H1 (cell line): Measurements from ENCODE around the gene FAM241A. TPM values are rescaled to one million over a fixed set of nuclear protein-coding genes. Genes with fewer than 3 reads are reported as not detected.

ENCODE experiments used
- CTCF ChIA-PET: fragments of 300-600 bp; sonication (Branson Sonifier 250); formaldehyde crosslinking; loops from one replicate; lab custom pipeline; 2021; ENCODE audit not compliant: partially characterized antibody; lab: Charles Lee
- POLR2A ChIA-PET: fragments of 300-600 bp; sonication (Branson Sonifier 250); formaldehyde crosslinking; loops from one replicate; lab custom pipeline; 2021; ENCODE audit warnings: inconsistent platforms; ENCODE audit not compliant: partially characterized antibody; lab: Charles Lee
- DNase-seq, 2 experiments: peaks; one replicate each; pipeline versions ENCODE4 v3.0.0 to v3.0.0-alpha.2; 2010 to 2022; ENCODE audit warnings: low spot score in 2 of 2, low read depth in 1 of 2, mixed read lengths in 1 of 2
- FAIRE-seq: peaks from 2 replicates; lab custom pipeline; 2011; peaks lifted over from hg19 to GRCh38; lab: Jason Lieb, UNC
- H2AFZ ChIP-seq: 2 replicates; pipeline ENCODE4 v1.8.1; 2012; ENCODE audit warnings: low read length, inconsistent platforms
- H2AK5ac ChIP-seq: 2 replicates; pipeline ENCODE4 v1.6.1; 2013; ENCODE audit warnings: low read depth, low read length
- H2BK120ac ChIP-seq: replicated peaks from 2 replicates; pipeline ENCODE3; 2013; ENCODE audit warnings: low read depth, low read length, inconsistent platforms
- H2BK12ac ChIP-seq: 2 replicates; pipeline ENCODE4 v1.6.1; 2013; ENCODE audit warnings: low read depth, low read length
- H2BK15ac ChIP-seq: 2 replicates; pipeline ENCODE4 v1.6.1; 2013; ENCODE audit warnings: low read length
- H2BK20ac ChIP-seq: 2 replicates; pipeline ENCODE4 v1.6.1; 2013; ENCODE audit warnings: low read length
- H2BK5ac ChIP-seq: 2 replicates; pipeline ENCODE4 v1.6.1; 2013; ENCODE audit warnings: low read depth, low read length
- H3K14ac ChIP-seq: 2 replicates; pipeline ENCODE4 v1.6.1; 2013; ENCODE audit warnings: inconsistent platforms; ENCODE audit not compliant: insufficient read length
- H3K18ac ChIP-seq: 2 replicates; pipeline ENCODE4 v1.6.1; 2013; ENCODE audit warnings: low read length; ENCODE audit errors: extremely low read depth
- H3K23ac ChIP-seq: 2 replicates; pipeline ENCODE4 v1.6.1; 2013; ENCODE audit warnings: inconsistent platforms; ENCODE audit not compliant: insufficient read length
- H3K23me2 ChIP-seq: 2 replicates; pipeline ENCODE4 v1.6.1; 2013; ENCODE audit warnings: low read depth, low read length
- H3K27ac ChIP-seq: 2 replicates; pipeline ENCODE4 v1.6.1; 2011; ENCODE audit warnings: low read depth, low read length, inconsistent platforms
- H3K27me3 ChIP-seq, 4 experiments: replicated peaks in 1 of 4; 1 replicate in 1 of 4; 2 replicates in 3 of 4; pipeline versions ENCODE4 v1.6.1 to v1.8.1; 2011 to 2013; ENCODE audit warnings: low read length in 3 of 4, mild to moderate bottlenecking in 3 of 4, inconsistent platforms in 2 of 4, mixed read lengths in 2 of 4, moderate library complexity in 1 of 4; ENCODE audit not compliant: control insufficient read depth in 3 of 4, insufficient read depth in 3 of 4; ENCODE audit errors: extremely low read depth in 1 of 4
- H3K36me3 ChIP-seq, 4 experiments: 2 replicates each; pipeline versions ENCODE4 v1.6.1 to v1.8.1; 2011 to 2013; ENCODE audit warnings: mild to moderate bottlenecking in 4 of 4, low read length in 3 of 4, moderate library complexity in 2 of 4, control low read depth in 1 of 4, inconsistent platforms in 1 of 4; ENCODE audit not compliant: insufficient read depth in 4 of 4, control insufficient read depth in 2 of 4
- H3K4ac ChIP-seq: replicated peaks from 2 replicates; pipeline ENCODE3; 2013; ENCODE audit warnings: low read length, low read depth, mixed read lengths, inconsistent platforms; ENCODE audit not compliant: insufficient read length
- H3K4me1 ChIP-seq, 4 experiments: replicated peaks in 1 of 4; 1 replicate in 1 of 4; 2 replicates in 3 of 4; pipeline versions ENCODE4 v1.6.1 to v1.8.1; 2011 to 2013; ENCODE audit warnings: low read length in 3 of 4, inconsistent platforms in 2 of 4, mixed read lengths in 1 of 4; ENCODE audit not compliant: insufficient read depth in 4 of 4, control insufficient read depth in 3 of 4
- H3K4me2 ChIP-seq, 2 experiments: 2 replicates each; pipeline versions ENCODE4 v1.6.1 to v1.8.1; 2011 to 2013; ENCODE audit warnings: low read depth in 2 of 2, low read length in 2 of 2, control low read depth in 1 of 2, inconsistent platforms in 1 of 2, mild to moderate bottlenecking in 1 of 2; ENCODE audit not compliant: insufficient read depth in 1 of 2
- H3K4me3 ChIP-seq, 4 experiments: fragments of 200-600, 300-600 bp in 1 of 4; sonication (generic), shearing (Covaris generic), sonication (Bioruptor Twin) in 1 of 4; 2 replicates each; pipeline versions ENCODE4 v1.5.1 to v1.8.1; 2011 to 2016; ENCODE audit warnings: low read length in 4 of 4, low read depth in 3 of 4, control low read depth in 2 of 4, inconsistent platforms in 2 of 4, mild to moderate bottlenecking in 2 of 4, mixed read lengths in 1 of 4, moderate library complexity in 1 of 4; ENCODE audit not compliant: insufficient read depth in 2 of 4; ENCODE audit errors: extremely low read depth in 1 of 4
- H3K56ac ChIP-seq: replicated peaks from 2 replicates; pipeline ENCODE3; 2013; ENCODE audit warnings: low read depth, mild to moderate bottlenecking, mixed read lengths, low read length, inconsistent platforms; ENCODE audit not compliant: insufficient read length
- H3K79me1 ChIP-seq: 2 replicates; pipeline ENCODE4 v1.6.1; 2013; ENCODE audit warnings: low read depth, low read length, control low read depth
- H3K79me2 ChIP-seq, 2 experiments: 2 replicates each; pipeline versions ENCODE4 v1.6.1 to v1.8.1; 2012 to 2013; ENCODE audit warnings: low read length in 2 of 2, mild to moderate bottlenecking in 2 of 2, inconsistent platforms in 1 of 2; ENCODE audit not compliant: insufficient read depth in 2 of 2, control insufficient read depth in 1 of 2
- H3K9ac ChIP-seq, 4 experiments: replicated peaks in 1 of 4; 1 replicate in 1 of 4; 2 replicates in 3 of 4; pipeline versions ENCODE4 v1.6.1 to v1.8.1; 2011 to 2013; ENCODE audit warnings: low read depth in 3 of 4, low read length in 3 of 4, control low read depth in 2 of 4, mild to moderate bottlenecking in 2 of 4, moderate library complexity in 2 of 4, inconsistent platforms in 1 of 4; ENCODE audit errors: extremely low read depth in 1 of 4
- H3K9me3 ChIP-seq, 2 experiments: 2 replicates each; pipeline versions ENCODE4 v1.6.1 to v1.8.1; 2012 to 2013; ENCODE audit warnings: mild to moderate bottlenecking in 2 of 2, moderate library complexity in 2 of 2, control low read depth in 1 of 2, inconsistent platforms in 1 of 2, low read depth in 1 of 2, low read length in 1 of 2, mixed read lengths in 1 of 2; ENCODE audit not compliant: insufficient read depth in 2 of 2
- H4K20me1 ChIP-seq, 2 experiments: replicated peaks in 1 of 2; 2 replicates each; pipeline versions ENCODE3 to v1.8.1; 2011 to 2013; ENCODE audit warnings: inconsistent platforms in 2 of 2, low read length in 2 of 2, mild to moderate bottlenecking in 1 of 2; ENCODE audit not compliant: insufficient read depth in 2 of 2, control insufficient read depth in 1 of 2
- H4K5ac ChIP-seq: 2 replicates; pipeline ENCODE4 v1.6.1; 2013; ENCODE audit warnings: low read length, low read depth, mixed read lengths, inconsistent platforms; ENCODE audit not compliant: insufficient read length
- H4K8ac ChIP-seq: 2 replicates; pipeline ENCODE4 v1.8.0; 2013; ENCODE audit warnings: mild to moderate bottlenecking, moderate library complexity, low read length, inconsistent platforms; ENCODE audit not compliant: insufficient read depth; ENCODE audit errors: extremely low read depth
- H4K91ac ChIP-seq: replicated peaks from 2 replicates; pipeline ENCODE3; 2013; ENCODE audit warnings: low read length, mixed read lengths, inconsistent platforms; ENCODE audit not compliant: insufficient read length
- CEBPB ChIP-seq: IDR thresholded peaks from 2 replicates; pipeline ENCODE4 v1.6.1; 2012; ENCODE audit warnings: low read depth, low read length
- CHD1 ChIP-seq: IDR thresholded peaks from 2 replicates; pipeline ENCODE4 v1.6.1; 2012; ENCODE audit warnings: low read depth, low read length, improper control_type of control experiment
- CHD2 ChIP-seq: IDR thresholded peaks from 2 replicates; pipeline ENCODE4 v1.6.1; 2012; ENCODE audit warnings: low read length, improper control_type of control experiment
- CREB1 ChIP-seq: IDR thresholded peaks from 2 replicates; pipeline ENCODE4 v1.6.1; 2012; ENCODE audit warnings: inconsistent platforms
- EGR1 ChIP-seq: IDR thresholded peaks from 2 replicates; pipeline ENCODE4 v1.6.1; 2011; ENCODE audit warnings: low read depth, low read length, borderline replicate concordance
- EZH2 ChIP-seq: fragments of 200-600 bp; sonication (generic); IDR thresholded peaks from 2 replicates; pipeline ENCODE4 v1.7.1; 2012; ENCODE audit warnings: low read depth, mild to moderate bottlenecking, moderate library complexity, low read length, inconsistent platforms; ENCODE audit not compliant: severe bottlenecking
- HDAC2 ChIP-seq, 2 experiments: fragments of 300-600 bp in 1 of 2; sonication (generic) in 1 of 2; IDR thresholded peaks; 2 replicates each; pipeline ENCODE4 v1.6.1; 2011 to 2012; ENCODE audit warnings: low read depth in 2 of 2, low read length in 2 of 2, mild to moderate bottlenecking in 2 of 2, moderate library complexity in 2 of 2, borderline replicate concordance in 1 of 2, inconsistent platforms in 1 of 2
- NANOG ChIP-seq: IDR thresholded peaks from 2 replicates; pipeline ENCODE4 v1.6.1; 2011; ENCODE audit warnings: low read length, low read depth, mild to moderate bottlenecking, inconsistent platforms; ENCODE audit not compliant: insufficient read depth, poor library complexity, severe bottlenecking
- NRF1 ChIP-seq: IDR thresholded peaks from 2 replicates; pipeline ENCODE4 v1.6.1; 2011; ENCODE audit warnings: mild to moderate bottlenecking, low read depth, low read length, improper control_type of control experiment
- POU5F1 ChIP-seq: IDR thresholded peaks from 2 replicates; pipeline ENCODE4 v1.6.1; 2011; ENCODE audit warnings: low read depth, mild to moderate bottlenecking, low read length, moderate library complexity
- RNF2 ChIP-seq: fragments of 200-900, 300-1000 bp; sonication (generic); IDR thresholded peaks from 2 replicates; pipeline ENCODE4 v1.7.1; 2016; ENCODE audit warnings: borderline replicate concordance, low read depth, mild to moderate bottlenecking, antibody characterized with exemption, low read length; ENCODE audit not compliant: poor library complexity, severe bottlenecking; ENCODE audit errors: missing control alignments
- SAP30 ChIP-seq: fragments of 300-600 bp; sonication (generic); IDR thresholded peaks from 2 replicates; pipeline ENCODE4 v1.7.1; 2012; ENCODE audit warnings: low read length, moderate library complexity, mild to moderate bottlenecking, inconsistent platforms; ENCODE audit not compliant: insufficient read depth, insufficient replicate concordance
- SP4 ChIP-seq: IDR thresholded peaks from 2 replicates; pipeline ENCODE4 v1.6.1; 2012; ENCODE audit warnings: low read length, inconsistent platforms
- WGBS, 2 experiments: shearing (Covaris generic) in 1 of 2; methylation state at CpG; one replicate each; pipeline versions ENCODE4 v1.1.6 to v1.1.7; 2013 to 2015; ENCODE audit warnings: low lambda C conversion rate in 2 of 2, mixed read lengths in 2 of 2, inconsistent platforms in 1 of 2, low coverage in 1 of 2, missing lambda C conversion rate in 1 of 2; ENCODE audit not compliant: insufficient replicate concordance in 2 of 2, insufficient coverage in 1 of 2, insufficient read length in 1 of 2; ENCODE audit errors: extremely low coverage in 1 of 2, missing lambda C conversion rate in 1 of 2; 5-methylcytosine and 5-hydroxymethylcytosine counted together
- polyA plus RNA-seq, 7 experiments: library from polyadenylated mRNA; depleted of rRNA in 3 of 7; stranded (reverse) in 5 of 7; unstranded in 2 of 7; fragments of >200 nt in 5 of 7; fragments of 200-250 nt in 2 of 7; gene quantifications; 1 replicate in 5 of 7; 2 replicates in 1 of 7; 4 replicates in 1 of 7; pipeline versions ENCODE4 v1.2.1 to v1.2.3, GENCODE V29; 2011 to 2013; ENCODE audit warnings: missing spikeins in 2 of 7, mixed read lengths in 2 of 7
- total RNA-seq: library from RNA; stranded (reverse); fragmentation: NEBNext Ultra II Directional; extraction: Animal tissue kit (Norgen Biotek cat#: 25700); gene quantifications from 2 replicates; pipeline ENCODE4 v1.2.1, GENCODE V29; 2021
- TF ChIP-seq, protein P1 (sequence below): IDR thresholded peaks from 2 replicates; pipeline ENCODE4 v1.6.1; 2011; ENCODE audit warnings: low read depth, mild to moderate bottlenecking, low read length; ENCODE audit not compliant: insufficient read depth

The FAM241A gene
- total and polyA plus RNA-seq, 2 of the 8 experiments (the other 6 are each of a cell fraction or from before 2014, with no cell fraction given) = 0.20 to 0.73 TPM

DNA sequence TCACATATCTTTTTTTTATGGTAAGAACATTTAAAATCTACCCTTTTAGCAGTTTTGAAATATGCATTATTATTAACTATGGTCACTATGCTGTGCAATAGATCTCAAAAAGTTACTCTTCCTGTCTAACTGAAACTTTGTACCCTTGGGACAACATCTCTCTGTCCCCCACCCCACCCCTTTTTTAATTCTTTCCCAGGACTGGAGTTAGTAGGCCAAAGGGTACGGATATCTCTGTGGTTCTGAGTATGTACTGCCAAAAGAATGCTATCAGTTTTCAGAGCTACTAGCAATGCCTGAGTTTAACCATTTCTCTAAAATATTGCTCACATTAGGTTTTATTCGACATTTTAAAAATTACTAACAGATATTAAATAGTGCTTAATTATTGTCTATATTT is 4.7 kb upstream of the FAM241A start:
- FAIRE-seq = no peak
- TF ChIP-seq CHD1 (no peak), SP4 (no peak), NANOG (no peak), CEBPB (no peak), RNF2 (no peak), NRF1 (no peak), EGR1 (no peak), EZH2 (no peak), HDAC2 (IDR thresholded peaks at IDR 0.05; ENCODE audit: borderline replicate concordance in 1 of 2, low read depth in 2 of 2, low read length in 2 of 2) (no peak), SAP30 (no peak), CHD2 (no peak), POU5F1 (no peak), CREB1 (no peak)
- TF ChIP-seq, protein P1, sequence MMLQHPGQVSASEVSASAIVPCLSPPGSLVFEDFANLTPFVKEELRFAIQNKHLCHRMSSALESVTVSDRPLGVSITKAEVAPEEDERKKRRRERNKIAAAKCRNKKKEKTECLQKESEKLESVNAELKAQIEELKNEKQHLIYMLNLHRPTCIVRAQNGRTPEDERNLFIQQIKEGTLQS = no peak

More for the DNA sequence above, 4.7 kb upstream of the FAM241A start:
- no peaks in the 10 kb centered on the region for H3K4me1 ChIP-seq
- no peak overlapping the region for H4K5ac ChIP-seq
- no peaks in the 10 kb centered on the region for H3K27me3 ChIP-seq
- no peak overlapping the region for H3K56ac ChIP-seq
- no peak overlapping the region for H3K9ac ChIP-seq
- ChIA-PET CTCF (interaction anchor here (1.2 kb wide), 1 partner anchor 278 kb away, joined by 3 read pairs; no protein-coding TSS in a partner anchor), POLR2A (no interaction called here)
- H3K23ac ChIP-seq = no peak overlapping the region
- H4K20me1 ChIP-seq = peaks cover 0 to 1% of the 10 kb centered on the region in 2 experiments
- no peak overlapping the region for H4K91ac ChIP-seq
- no peak overlapping the region for H2BK20ac ChIP-seq
- H3K23me2 ChIP-seq = peaks cover 3% of the 10 kb centered on the region
- no peak overlapping the region for H3K4me2 ChIP-seq
- no peaks in the 10 kb centered on the region for H3K79me2 ChIP-seq
- no peak overlapping the region for H2BK120ac ChIP-seq
- H2AK5ac ChIP-seq = no peak overlapping the region
- no peaks in the 10 kb centered on the region for H3K79me1 ChIP-seq
- no peak for DNase-seq
- H2BK15ac ChIP-seq = no peak overlapping the region
- no peak overlapping the region for H4K8ac ChIP-seq
- H2BK12ac ChIP-seq = no peak overlapping the region
- H3K9me3 ChIP-seq = no peaks in the 10 kb centered on the region
- no peak overlapping the region for H3K14ac ChIP-seq
- 90% methylated on average over 2 of the region's 2 CpGs; no CpG with 5 or more reads in 1 of the 2 experiments for WGBS, 2 experiments
- no peak overlapping the region for H3K27ac ChIP-seq
- no peak overlapping the region for H3K4ac ChIP-seq
- H3K36me3 ChIP-seq = no peaks in the 10 kb centered on the region
- no peak overlapping the region for H3K4me3 ChIP-seq
- H2BK5ac ChIP-seq = no peak overlapping the region
- H2AFZ ChIP-seq = no peak overlapping the region
- no peak overlapping the region for H3K18ac ChIP-seq
